ENCODE measurements around the gene METTL13. TPM values are rescaled to one million over a fixed set of nuclear protein-coding genes. Genes with fewer than 3 reads are reported as not detected.

METTL13 gene
- total RNA-seq, 3 donors from 2014 or later (not counting 1 experiment from before 2014, with no cell fraction given) = 12.1 to 23.3 (median 18.2) TPM

- ATAC-seq (no peak), DNase-seq (no peak)
- intact Hi-C loops (cut with micrococcal nuclease) = loop anchor here (5.0 kb wide), 1 partner anchor 1892 kb away; the partner anchor contains the start of gene SCYL3
- H3K27ac ChIP-seq (ENCODE audit: low read length) = no peak overlapping the region
- no peaks in the 10 kb centered on the region for H3K27me3 ChIP-seq (ENCODE audit: control insufficient read depth, insufficient read depth, low read length)
- no peaks in the 10 kb centered on the region for H3K9me3 ChIP-seq (ENCODE audit: control insufficient read depth, insufficient read depth, low read length)
- Mint-ChIP-seq H3K36me3 (peaks cover 11% of the 10 kb centered on the region), H3K4me1 (peaks cover 49 to 59% of the 10 kb centered on the region in 2 donors), H3K27me3 (ENCODE audit: low read depth in 2 of 2) (no peaks in the 10 kb centered on the region), H3K4me3 (peak overlapping the region; percentile 100), H3K9me3 (no peaks in the 10 kb centered on the region), H3K27ac (peak overlapping the region; percentile 55 to 100)
- peaks cover 30% of the 10 kb centered on the region for H3K4me1 ChIP-seq (ENCODE audit: control insufficient read depth, insufficient read depth, low read length)
- peaks cover 47% of the 10 kb centered on the region for H3K36me3 ChIP-seq (ENCODE audit: control insufficient read depth, insufficient read depth, low read length)
- H3K4me3 ChIP-seq (ENCODE audit: low read length) = no peak overlapping the region
- TF ChIP-seq, protein P1, sequence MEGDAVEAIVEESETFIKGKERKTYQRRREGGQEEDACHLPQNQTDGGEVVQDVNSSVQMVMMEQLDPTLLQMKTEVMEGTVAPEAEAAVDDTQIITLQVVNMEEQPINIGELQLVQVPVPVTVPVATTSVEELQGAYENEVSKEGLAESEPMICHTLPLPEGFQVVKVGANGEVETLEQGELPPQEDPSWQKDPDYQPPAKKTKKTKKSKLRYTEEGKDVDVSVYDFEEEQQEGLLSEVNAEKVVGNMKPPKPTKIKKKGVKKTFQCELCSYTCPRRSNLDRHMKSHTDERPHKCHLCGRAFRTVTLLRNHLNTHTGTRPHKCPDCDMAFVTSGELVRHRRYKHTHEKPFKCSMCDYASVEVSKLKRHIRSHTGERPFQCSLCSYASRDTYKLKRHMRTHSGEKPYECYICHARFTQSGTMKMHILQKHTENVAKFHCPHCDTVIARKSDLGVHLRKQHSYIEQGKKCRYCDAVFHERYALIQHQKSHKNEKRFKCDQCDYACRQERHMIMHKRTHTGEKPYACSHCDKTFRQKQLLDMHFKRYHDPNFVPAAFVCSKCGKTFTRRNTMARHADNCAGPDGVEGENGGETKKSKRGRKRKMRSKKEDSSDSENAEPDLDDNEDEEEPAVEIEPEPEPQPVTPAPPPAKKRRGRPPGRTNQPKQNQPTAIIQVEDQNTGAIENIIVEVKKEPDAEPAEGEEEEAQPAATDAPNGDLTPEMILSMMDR (IDR thresholded peaks at IDR 0.05) = no peak
- 96% methylated on average over 25 of the region's 25 CpGs for WGBS (ENCODE audit: insufficient coverage)
These were observed 2.5 kb downstream of the METTL13 start for GRCh38 chr1:171783816-171784530.

- H3K4me3 ChIP-seq (ENCODE audit: low read length) = no peak overlapping the region
- Mint-ChIP-seq H3K4me1 (peaks cover 49 to 61% of the 10 kb centered on the region in 2 donors), H3K36me3 (peaks cover 12% of the 10 kb centered on the region), H3K27me3 (ENCODE audit: low read depth in 2 of 2) (no peaks in the 10 kb centered on the region), H3K9me3 (no peaks in the 10 kb centered on the region), H3K27ac (peak overlapping the region; percentile 55 to 80), H3K4me3 (peak overlapping the region; percentile 35)
- intact Hi-C loops (cut with micrococcal nuclease) = loop anchor here (5.0 kb wide), 1 partner anchor 1892 kb away; the partner anchor contains the start of gene SCYL3
- no peak for ATAC-seq
- no peaks in the 10 kb centered on the region for H3K27me3 ChIP-seq (ENCODE audit: control insufficient read depth, insufficient read depth, low read length)
- peaks cover 30% of the 10 kb centered on the region for H3K4me1 ChIP-seq (ENCODE audit: control insufficient read depth, insufficient read depth, low read length)
- no peak for DNase-seq
- peaks cover 54% of the 10 kb centered on the region for H3K36me3 ChIP-seq (ENCODE audit: control insufficient read depth, insufficient read depth, low read length)
- H3K9me3 ChIP-seq (ENCODE audit: control insufficient read depth, insufficient read depth, low read length) = no peaks in the 10 kb centered on the region
- TF ChIP-seq, protein P1 (IDR thresholded peaks at IDR 0.05) = no peak
- no peak overlapping the region for H3K27ac ChIP-seq (ENCODE audit: low read length)
These were observed 3.3 kb downstream of the METTL13 start for GRCh38 chr1:171784784-171785183.

GRCh38 chr1:171785766-171786165 lies 4.3 kb downstream of the METTL13 start:
- H3K27ac ChIP-seq (ENCODE audit: low read length) = no peak overlapping the region
- DNase-seq = no peak
- intact Hi-C loops (cut with micrococcal nuclease) = no loop called here
- peaks cover 42 to 60% of the 10 kb centered on the region in 2 donors for H3K4me1 Mint-ChIP-seq
- no peak for ATAC-seq
- H3K4me3 Mint-ChIP-seq = no peak overlapping the region
- TF ChIP-seq, protein P1 (IDR thresholded peaks at IDR 0.05) = no peak
- no peaks in the 10 kb centered on the region for H3K27me3 ChIP-seq (ENCODE audit: control insufficient read depth, insufficient read depth, low read length)
- no peaks in the 10 kb centered on the region for H3K9me3 ChIP-seq (ENCODE audit: control insufficient read depth, insufficient read depth, low read length)
- H3K36me3 ChIP-seq (ENCODE audit: control insufficient read depth, insufficient read depth, low read length) = peaks cover 64% of the 10 kb centered on the region
- no peak overlapping the region for H3K27ac Mint-ChIP-seq
- no peaks in the 10 kb centered on the region for H3K9me3 Mint-ChIP-seq
- H3K36me3 Mint-ChIP-seq = peaks cover 18% of the 10 kb centered on the region
- H3K27me3 Mint-ChIP-seq (ENCODE audit: low read depth in 2 of 2) = no peaks in the 10 kb centered on the region
- WGBS (ENCODE audit: insufficient coverage) = 95% methylated on average over 9 of the region's 9 CpGs
- peaks cover 23% of the 10 kb centered on the region for H3K4me1 ChIP-seq (ENCODE audit: control insufficient read depth, insufficient read depth, low read length)
- H3K4me3 ChIP-seq (ENCODE audit: low read length) = no peak overlapping the region

All from natural killer cell (primary cell).